DND-41 (cell line): ENCODE measurements around the gene CSNK1G1.

ENCODE experiments used
- ATAC-seq: fragments of 200-7000 bp; cut with Tn5 transposase; 3 replicates; pipeline ENCODE4 v1.9.1; 2021; ENCODE audit warnings: low read depth; ENCODE audit not compliant: insufficient read depth
- DNase-seq: peaks from one replicate; pipeline ENCODE4 v3.0.0-alpha.2; 2020
- H2AFZ ChIP-seq: 2 replicates; pipeline ENCODE4 v1.6.0; 2012; ENCODE audit warnings: low read depth, low read length
- H3K27ac ChIP-seq: 2 replicates; pipeline ENCODE4 v1.5.1; 2012; ENCODE audit warnings: low read length, inconsistent platforms
- H3K27me3 ChIP-seq: fragments of 200-600 bp; sonication (generic); 2 replicates; pipeline ENCODE4 v1.6.0; 2012; ENCODE audit warnings: low read length, mild to moderate bottlenecking, inconsistent platforms; ENCODE audit not compliant: insufficient read depth, poor library complexity
- H3K36me3 ChIP-seq: 2 replicates; pipeline ENCODE4 v1.5.1; 2012; ENCODE audit warnings: low read length, inconsistent platforms; ENCODE audit not compliant: insufficient read depth
- H3K4me1 ChIP-seq: 2 replicates; pipeline ENCODE4 v1.5.1; 2012; ENCODE audit warnings: mild to moderate bottlenecking, low read length; ENCODE audit not compliant: insufficient read depth
- H3K4me2 ChIP-seq: 2 replicates; pipeline ENCODE4 v1.6.0; 2012; ENCODE audit warnings: mild to moderate bottlenecking, moderate library complexity, low read length, inconsistent platforms; ENCODE audit not compliant: insufficient read depth
- H3K4me3 ChIP-seq, 2 experiments: fragments of 200-600 bp in 1 of 2; shearing (Covaris generic) in 1 of 2; 2 replicates each; pipeline ENCODE4 v1.5.1; 2012 to 2016; ENCODE audit warnings: inconsistent platforms in 2 of 2, low read length in 2 of 2, mild to moderate bottlenecking in 2 of 2, low read depth in 1 of 2, moderate library complexity in 1 of 2
- H3K79me2 ChIP-seq: 2 replicates; pipeline ENCODE4 v1.6.0; 2012; ENCODE audit warnings: low read length, inconsistent platforms; ENCODE audit not compliant: insufficient read depth
- H3K9ac ChIP-seq: 2 replicates; pipeline ENCODE4 v1.6.0; 2012; ENCODE audit warnings: low read depth, mild to moderate bottlenecking, inconsistent platforms, low read length, moderate library complexity
- H3K9me3 ChIP-seq: 2 replicates; pipeline ENCODE4 v1.5.1; 2012; ENCODE audit warnings: low read length, moderate library complexity, mild to moderate bottlenecking, inconsistent platforms; ENCODE audit not compliant: insufficient read depth, severe bottlenecking
- H4K20me1 ChIP-seq: 2 replicates; pipeline ENCODE4 v1.6.0; 2012; ENCODE audit warnings: low read length; ENCODE audit not compliant: insufficient read depth
- CTCF ChIP-seq: IDR thresholded peaks from 2 replicates; pipeline ENCODE4 v1.5.1; 2012; ENCODE audit warnings: borderline replicate concordance, low read length, moderate library complexity, mild to moderate bottlenecking; ENCODE audit not compliant: poor library complexity, severe bottlenecking; ENCODE audit errors: extremely low read depth
- EZH2 ChIP-seq: IDR thresholded peaks from 3 replicates; pipeline ENCODE4 v1.6.1; 2012; ENCODE audit warnings: borderline replicate concordance, low read depth, mild to moderate bottlenecking, moderate library complexity, low read length, inconsistent platforms; ENCODE audit not compliant: severe bottlenecking

CSNK1G1 gene

GRCh38 chr15:64162869-64163658 lies 192.9 kb downstream of the CSNK1G1 start, which contains the start of gene PPIB:
Gene PPIB (minus strand): TSS chr15:64163022. CDS start chr15:64162986, 36 bp downstream.
- no peak for TF ChIP-seq EZH2
- peak; percentile 67 for TF ChIP-seq CTCF
- Histone ChIP-seq H3K9ac (peak within 1 kb of the TSS; percentile 73), H3K79me2 (peaks cover 32% of the 10 kb centered on the region), H3K9me3 (no peaks in the 10 kb centered on the region), H3K27me3 (no peaks in the 10 kb centered on the region), H3K4me1 (peaks cover 48% of the 10 kb centered on the region), H3K36me3 (peaks cover 27% of the 10 kb centered on the region), H2AFZ (peak within 1 kb of the TSS; percentile 93), H3K27ac (peak within 1 kb of the TSS; percentile 92), H4K20me1 (peaks cover 6% of the 10 kb centered on the region; the same call in 1 of the 2 replicates), H3K4me3 (peak within 1 kb of the TSS; percentile 75 to 90), H3K4me2 (peak within 1 kb of the TSS; percentile 86)
- DNase-seq (peak; percentile 96), ATAC-seq (peak; percentile 94)

- Histone ChIP-seq H3K4me2 (peak overlapping the region; percentile 86), H3K36me3 (peaks cover 33% of the 10 kb centered on the region), H4K20me1 (peaks cover 6% of the 10 kb centered on the region; the same call in 1 of the 2 replicates), H3K27ac (peak overlapping the region; percentile 73), H3K79me2 (peaks cover 32% of the 10 kb centered on the region), H2AFZ (peak overlapping the region; percentile 62), H3K4me3 (peak overlapping the region; percentile 72 to 82; a peak in 3 of 4 replicates), H3K9me3 (no peaks in the 10 kb centered on the region), H3K9ac (peak overlapping the region; percentile 73), H3K27me3 (no peaks in the 10 kb centered on the region), H3K4me1 (peaks cover 48% of the 10 kb centered on the region)
- DNase-seq (no peak), ATAC-seq (peak; percentile 4)
- TF ChIP-seq CTCF = no peak
- TF ChIP-seq EZH2 = no peak
Measured at GRCh38 chr15:64162478-64162868, 193.5 kb downstream of the CSNK1G1 start.

- peaks cover 6% of the 10 kb centered on the region; the same call in 1 of the 2 replicates for H4K20me1 ChIP-seq
- H3K9me3 ChIP-seq = no peaks in the 10 kb centered on the region
- no peak for TF ChIP-seq EZH2
- no peak for TF ChIP-seq CTCF
- peaks cover 48% of the 10 kb centered on the region for H3K4me1 ChIP-seq
- peak overlapping the region; percentile 73 for H3K9ac ChIP-seq
- H3K27ac ChIP-seq = peak overlapping the region; percentile 73
- H3K27me3 ChIP-seq = no peaks in the 10 kb centered on the region
- peak overlapping the region; percentile 86 for H3K4me2 ChIP-seq
- H2AFZ ChIP-seq = no peak overlapping the region
- H3K36me3 ChIP-seq = peaks cover 39% of the 10 kb centered on the region
- H3K4me3 ChIP-seq = peak overlapping the region; percentile 72 to 82; a peak in 3 of 4 replicates
- ATAC-seq = no peak
- peaks cover 32% of the 10 kb centered on the region for H3K79me2 ChIP-seq
- no peak for DNase-seq
Measured at GRCh38 chr15:64161688-64162477, 194.1 kb downstream of the CSNK1G1 start.
